ENCODE data around the gene CDH22. TPM values are rescaled to one million over a fixed set of nuclear protein-coding genes. Genes with fewer than 3 reads are reported as not detected.

CDH22 gene
- total and polyA plus RNA-seq, 9 of the 15 experiments (the other 6 are each of a cell fraction or from before 2014, with no cell fraction given), result 0.07 to 0.08 TPM; not detected in 7

- TF ChIP-seq PATZ1 (CRISPR knock-in tag; IDR thresholded peaks at IDR 0.05; ENCODE audit: borderline replicate concordance) (no peak), ARID1B (IDR thresholded peaks at IDR 0.05) (no peak), SREBF2 (CRISPR knock-in tag; IDR thresholded peaks at IDR 0.05) (no peak)
Measured at GRCh38 chr20:46135856-46136633, 172.3 kb downstream of the CDH22 start (continued).

GRCh38 chr20:46134716-46135115 is 173.6 kb downstream of the CDH22 start:
- intact Hi-C loops (cut with micrococcal nuclease), result loop anchor here (5.0 kb wide), 2 partner anchors 112 to 173 kb away; partner anchors contain the start of gene CDH22
- Histone ChIP-seq H3K9me3 (replicated peaks; ENCODE audit: control insufficient read depth, insufficient read depth, low read depth, low read length) (no peaks in the 10 kb centered on the region), H3K4me1 (replicated peaks in 1 of 2; ENCODE audit: control insufficient read depth in 2 of 2, insufficient read depth in 2 of 2, low read length in 2 of 2) (peaks cover 0 to 4% of the 10 kb centered on the region in 2 experiments; a peak in 1 of 5 replicates), H2AFZ (ENCODE audit: low read depth, low read length) (no peak overlapping the region), H3K9me1 (ENCODE audit: control insufficient read depth, insufficient read depth, low read length) (no peaks in the 10 kb centered on the region), H3K9ac (ENCODE audit: insufficient read depth in 1 of 2, low read depth in 2 of 2, low read length in 2 of 2) (no peak overlapping the region; a peak in 1 of 4 replicates), H3K27ac (ENCODE audit: extremely low read depth, low read depth, low read length) (no peak overlapping the region), H4K20me1 (replicated peaks; ENCODE audit: control insufficient read depth, insufficient read depth, low read length) (peaks cover 15% of the 10 kb centered on the region), H3K36me3 (ENCODE audit: control insufficient read depth, insufficient read depth, low read length) (no peaks in the 10 kb centered on the region), H3K79me2 (ENCODE audit: control insufficient read depth, insufficient read depth, low read length) (no peaks in the 10 kb centered on the region), H3K27me3 (ENCODE audit: control insufficient read depth in 2 of 2, insufficient read depth in 2 of 2, low read length in 2 of 2) (peaks cover 8 to 49% of the 10 kb centered on the region in 2 experiments; a peak in 4 of 5 replicates), H3K4me2 (ENCODE audit: insufficient read depth, low read length) (no peak overlapping the region), H3K4me3 (no peak overlapping the region)
- in situ Hi-C loops (cut with MboI), result loop anchor here (25.0 kb wide), 1 partner anchor 178 kb away; the partner anchor contains the start of gene CDH22
- ChIA-PET CTCF (ENCODE audit: low intra/inter-chr PET ratio) (interaction anchor here (0.5 kb wide), 1 partner anchor 122 kb away, joined by 4 read pairs; no protein-coding TSS in a partner anchor), POLR2A (no interaction called here)
- 0% methylated on average over 7 of the region's 7 CpGs for WGBS (ENCODE audit: insufficient coverage, low coverage, missing lambda C conversion rate)
- no peak for FAIRE-seq
- DNase-seq (ENCODE audit: extremely low read depth in 1 of 4, low spot score in 3 of 4), result no peak
- no peak for TF ChIP-seq NCOA1 (IDR thresholded peaks at IDR 0.05; ENCODE audit: low read depth)
- no peak for TF ChIP-seq GATAD2B (IDR thresholded peaks at IDR 0.05; ENCODE audit: borderline replicate concordance)
- TF ChIP-seq ZNF655 (CRISPR knock-in tag; IDR thresholded peaks at IDR 0.05), result no peak
- no peak for TF ChIP-seq ELK1 (CRISPR knock-in tag; IDR thresholded peaks at IDR 0.05)
- TF ChIP-seq HMG20A (CRISPR knock-in tag; conservative IDR thresholded peaks at IDR 0.05), result no peak
- no peak for TF ChIP-seq NFYB (IDR thresholded peaks at IDR 0.05; ENCODE audit: extremely low read depth, insufficient read length)
- no peak for TF ChIP-seq CSDE1 (IDR thresholded peaks at IDR 0.05)
- TF ChIP-seq ZNF124 (CRISPR knock-in tag; IDR thresholded peaks at IDR 0.05), result no peak
- no peak for TF ChIP-seq ZNF347 (CRISPR knock-in tag; IDR thresholded peaks at IDR 0.05; ENCODE audit: low read depth)
- TF ChIP-seq HNRNPL (IDR thresholded peaks at IDR 0.05; ENCODE audit: low read depth, low read length), result no peak
- no peak for TF ChIP-seq SMARCA5 (IDR thresholded peaks at IDR 0.05)
- no peak for ATAC-seq
- BruUV-seq (replicated peaks), result no TSS peak
